ENCODE measurements around the gene DBT.
"Not testable (repeated sequence)": the region's sequence is repeated elsewhere in the genome, so short reads cannot be mapped to it uniquely, and the experiment has no call there.

Gene DBT

DNA sequence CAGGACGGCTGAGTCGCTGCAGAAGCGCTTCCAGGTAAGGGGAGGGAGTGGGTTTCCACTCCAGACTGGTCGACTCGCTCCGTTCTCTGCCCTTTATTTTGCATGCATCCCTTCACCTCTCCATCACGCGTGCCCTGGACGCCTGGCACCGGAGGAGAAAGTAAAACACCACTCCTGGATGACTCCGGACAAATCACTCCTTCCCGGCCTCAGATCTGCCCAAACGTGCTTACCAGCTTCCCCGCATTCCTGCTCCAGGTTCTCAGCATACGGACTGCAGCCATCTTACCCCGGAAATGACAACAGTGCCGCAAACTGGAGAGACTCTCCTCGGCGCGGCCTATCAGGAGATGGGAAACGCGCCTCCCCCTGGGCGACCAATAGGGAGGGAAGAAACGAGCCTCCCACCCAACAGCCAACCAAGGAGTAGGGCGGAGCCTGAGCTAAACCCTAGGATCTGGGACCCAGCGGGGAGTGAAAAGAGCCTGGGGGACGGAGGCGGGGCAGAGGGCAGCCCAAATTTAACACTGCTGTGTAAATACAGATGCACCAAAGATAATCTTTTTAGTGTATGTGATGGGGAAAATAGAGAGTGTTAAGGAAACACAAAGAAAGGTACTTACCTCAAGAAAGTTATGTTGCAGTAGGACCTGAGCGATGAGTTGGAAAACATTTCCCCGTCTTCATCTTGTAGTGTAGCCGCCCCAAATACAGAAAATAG, at the start of gene DBT:
Gene DBT, minus strand, starts transcription at position 298 of the 721 bp plus-strand sequence. Its CDS starts 14 bp downstream, at position 284.
- DNase-seq: peak; percentile 92

DNA sequence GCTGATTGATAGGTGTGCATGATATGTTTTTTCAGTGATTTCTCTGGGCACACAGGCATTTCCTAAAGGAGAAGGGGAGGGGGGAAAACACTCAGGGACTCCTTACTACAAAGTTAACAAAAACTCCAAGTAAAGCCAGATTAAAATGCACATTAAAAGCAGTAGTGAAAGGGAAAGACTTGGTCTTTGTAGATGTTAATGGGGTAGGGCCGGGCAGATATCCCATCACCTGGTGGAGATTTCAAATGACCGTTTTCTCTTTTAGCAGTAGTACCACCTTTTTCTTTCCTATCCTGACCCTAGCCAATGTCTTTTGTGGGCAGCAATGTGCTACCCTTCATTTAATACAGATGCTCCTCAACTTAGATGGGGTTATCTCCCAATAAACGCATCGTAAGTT, 48.9 kb upstream of the DBT start:
- no peak for DNase-seq

GRCh38 chr1:100296997-100297396, 47.4 kb upstream of the DBT start:
- DNase-seq: not testable (repeated sequence)

DNA sequence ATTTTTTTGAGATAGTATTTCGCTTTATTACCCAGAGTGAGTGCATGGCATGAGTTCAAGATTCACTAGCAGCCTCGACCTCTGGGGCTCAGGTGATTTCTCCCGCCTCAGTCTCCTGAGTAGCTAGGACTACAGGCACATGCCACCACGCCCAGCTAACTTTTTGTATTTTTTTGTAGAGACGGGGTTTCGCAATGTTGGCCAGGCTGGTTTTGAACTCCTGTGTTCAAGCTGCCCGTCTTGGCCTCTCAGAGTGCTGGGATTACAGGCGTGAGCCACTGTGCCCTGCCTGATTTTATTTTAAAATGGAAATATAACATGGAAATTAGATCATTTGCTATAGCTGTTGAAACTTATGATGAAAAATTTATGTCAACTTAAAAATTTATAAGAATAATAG, 46.5 kb upstream of the DBT start:
- DNase-seq: no peak

DNA sequence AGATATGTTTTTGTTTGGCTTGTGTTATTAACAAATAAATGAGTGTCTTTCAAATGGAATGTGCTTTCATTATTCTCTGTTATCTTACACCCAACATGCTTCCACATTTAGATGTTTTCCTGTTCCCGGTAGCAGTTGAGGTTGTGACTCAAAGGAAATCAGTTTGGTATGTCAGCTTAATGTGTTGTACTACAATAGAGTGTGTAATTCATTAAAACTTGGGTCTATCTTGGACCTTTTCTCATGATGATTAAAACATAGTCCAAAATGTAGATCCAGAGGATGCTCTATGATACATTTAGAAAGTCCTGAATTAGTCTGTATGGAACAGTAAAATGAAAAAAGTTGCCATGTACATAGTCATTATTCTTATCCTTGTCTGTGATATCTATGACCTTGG, 43.1 kb upstream of the DBT start:
- no peak for DNase-seq

GRCh38 chr1:100290291-100290690, 40.7 kb upstream of the DBT start:
- DNase-seq: no peak

- no peak for DNase-seq
Observed at GRCh38 chr1:100287162-100287561, 37.5 kb upstream of the DBT start.

GRCh38 chr1:100284591-100284990, 35.0 kb upstream of the DBT start:
- DNase-seq: no peak

DNA sequence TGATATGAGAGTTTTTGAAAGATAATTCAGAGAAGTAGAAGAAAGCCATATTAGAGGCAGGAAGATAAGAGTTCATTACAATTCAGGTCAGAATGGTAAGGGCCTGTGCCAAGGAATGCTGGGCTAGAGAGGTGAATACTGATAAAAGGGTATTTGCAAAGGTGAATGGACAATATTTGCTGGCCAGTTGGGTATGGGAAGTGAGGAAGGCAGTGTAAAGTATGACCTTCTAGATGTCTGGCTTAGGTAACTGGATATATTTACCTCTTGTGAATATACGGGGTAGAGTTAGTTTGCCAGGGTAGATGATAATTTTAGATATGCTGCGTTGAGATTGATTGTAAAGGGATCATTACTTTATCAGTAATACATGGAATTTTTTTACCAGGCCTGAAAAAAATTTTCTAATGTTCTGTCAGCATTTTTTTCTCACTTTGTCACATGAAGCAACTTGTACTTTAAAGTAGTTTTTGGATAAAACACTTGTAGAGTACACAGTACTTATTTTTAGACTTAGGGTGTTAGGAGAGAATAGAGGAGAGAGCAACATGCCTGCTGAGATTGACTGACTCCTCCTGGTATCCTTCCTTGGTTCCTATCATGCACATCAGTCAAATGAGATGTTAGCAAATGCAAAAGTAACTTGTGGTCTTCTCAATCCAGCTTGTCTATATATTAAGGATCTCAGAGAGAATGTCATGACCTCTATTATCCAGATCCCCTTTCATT, 30.5 kb upstream of the DBT start:
- DNase-seq: no peak

DNA sequence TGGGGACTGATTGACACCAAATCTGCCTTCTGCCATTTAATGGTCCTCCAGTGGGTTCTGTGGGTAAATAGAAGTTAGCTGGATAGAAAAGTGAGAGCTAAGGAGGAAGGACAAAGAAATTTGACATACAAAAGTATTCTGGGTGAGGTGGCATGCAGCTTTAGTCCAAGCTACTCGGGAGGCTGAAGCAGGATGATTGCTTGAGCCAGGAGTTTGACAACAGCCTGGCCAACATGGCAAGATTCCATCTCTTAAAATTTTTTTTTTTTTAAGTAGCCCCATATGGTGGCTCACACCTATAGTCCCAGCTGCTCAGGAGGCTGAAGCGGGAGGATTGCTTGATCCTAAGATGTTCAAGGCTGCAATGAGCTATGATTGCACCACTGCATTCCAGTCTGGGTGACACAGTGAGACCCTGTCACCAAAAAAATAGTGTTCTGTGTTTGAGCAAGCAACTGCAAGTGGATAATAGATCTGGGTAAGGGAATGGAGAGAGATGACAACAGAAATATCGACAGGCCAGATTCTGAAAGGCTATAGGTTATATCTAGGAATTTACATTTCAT, 29.8 kb upstream of the DBT start:
- DNase-seq: no peak

DNA sequence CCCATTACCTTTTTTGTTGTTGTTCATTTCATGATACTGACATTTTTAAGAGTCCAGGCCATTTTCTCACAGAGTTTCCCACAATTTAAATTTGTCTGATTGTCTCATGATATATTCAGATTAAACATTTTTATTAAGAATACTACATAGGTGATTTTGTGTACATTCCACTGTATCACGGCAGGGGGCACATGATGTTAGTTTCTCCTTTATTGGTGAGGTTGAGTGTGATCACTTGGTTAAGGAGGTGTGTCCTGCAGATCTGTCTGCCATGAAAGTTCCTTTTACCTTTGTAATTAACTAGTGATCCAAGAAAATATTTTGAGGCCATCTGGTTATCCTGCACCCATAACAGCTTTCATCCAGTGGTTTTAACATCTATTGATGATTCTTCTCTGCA, 28.2 kb upstream of the DBT start:
- DNase-seq: no peak

GRCh38 chr1:100268202-100268601, 18.6 kb upstream of the DBT start:
- DNase-seq: no peak

DNA sequence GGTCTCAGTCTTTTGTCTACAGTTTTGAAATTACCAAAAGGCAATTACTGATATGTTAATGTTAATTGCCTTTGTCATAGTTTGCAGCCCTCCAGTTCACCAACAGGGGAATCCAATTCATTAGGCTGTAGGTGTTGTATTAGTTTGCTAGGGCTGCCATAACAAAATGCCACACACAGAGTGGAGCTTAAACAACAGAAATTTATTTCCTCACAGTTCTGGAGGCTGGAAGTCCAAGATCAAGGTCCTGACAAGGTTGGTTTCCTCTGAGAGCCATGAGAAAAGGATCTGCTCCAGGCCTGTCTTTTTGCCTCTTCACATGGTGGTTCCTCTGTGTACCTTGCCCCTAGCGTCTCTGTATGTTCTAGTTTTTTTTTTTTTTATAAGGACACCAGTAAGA, 17.6 kb upstream of the DBT start:
- no peak for DNase-seq

- DNase-seq: no peak
Observed at GRCh38 chr1:100266741-100267140, 17.1 kb upstream of the DBT start.

- peak; percentile 97 for DNase-seq
Observed at GRCh38 chr1:100265931-100266740, 16.5 kb upstream of the DBT start, which contains the start of gene RTCA. Gene RTCA (plus strand): TSS chr1:100266216. CDS start chr1:100266376, 160 bp downstream.

DNA sequence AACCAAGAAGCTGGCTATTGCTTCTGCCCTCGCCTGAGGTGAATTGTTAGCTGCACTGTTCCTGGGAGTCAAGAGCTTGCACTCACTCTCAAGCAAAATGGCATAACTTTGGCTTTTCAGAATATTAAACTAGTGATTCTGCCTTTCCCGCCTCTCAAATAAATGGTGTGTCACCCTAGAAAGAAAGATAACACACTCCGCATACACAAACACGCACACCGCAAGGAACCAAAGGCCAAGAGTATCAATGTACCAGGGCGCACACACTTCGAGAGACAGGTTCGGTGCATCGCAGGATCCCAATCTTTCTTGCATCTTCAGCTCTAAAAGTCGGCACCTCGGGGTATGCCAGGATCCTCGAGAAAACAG, 15.9 kb upstream of the DBT start:
- peak; percentile 66 for DNase-seq

DNA sequence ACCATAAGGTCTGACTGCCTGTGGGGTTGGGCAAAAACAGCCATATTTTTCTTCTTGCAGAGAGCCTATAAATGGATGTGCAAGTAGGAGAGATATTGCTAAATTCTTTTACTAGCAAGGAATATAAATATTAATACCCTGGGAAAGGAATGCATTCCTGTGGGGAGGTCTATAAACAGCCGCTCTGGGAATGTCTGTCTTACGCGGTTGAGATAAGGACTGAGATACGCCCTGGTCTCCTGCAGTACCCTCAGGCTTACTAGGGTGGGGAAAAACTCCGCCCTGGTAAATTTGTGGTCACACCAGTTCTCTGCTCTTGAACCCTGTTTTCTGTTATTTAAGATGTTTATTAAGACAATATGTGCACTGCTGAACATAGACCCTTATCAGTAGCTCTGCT, 14.4 kb upstream of the DBT start:
- DNase-seq: not testable (repeated sequence)

GRCh38 chr1:100261686-100262085, 12.1 kb upstream of the DBT start:
- no peak for DNase-seq

DNA sequence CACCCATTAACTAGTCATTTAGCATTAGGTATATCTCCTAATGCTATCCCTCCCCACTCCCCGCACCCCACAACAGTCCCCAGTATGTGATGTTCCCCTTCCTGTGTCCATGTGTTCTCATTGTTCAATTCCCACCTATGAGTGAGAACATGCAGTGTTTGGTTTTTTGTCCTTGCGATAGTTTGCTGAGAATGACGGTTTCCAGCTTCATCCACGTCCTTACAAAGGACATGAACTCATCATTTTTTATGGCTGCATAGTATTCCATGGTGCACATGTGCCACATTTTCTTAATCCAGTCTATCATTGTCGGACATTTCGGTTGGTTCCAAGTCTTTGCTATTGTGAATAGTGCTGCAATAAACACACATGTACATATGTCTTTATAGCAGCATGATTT, 8.8 kb upstream of the DBT start:
- DNase-seq: not testable (repeated sequence)

GRCh38 chr1:100256273-100256672, 6.6 kb upstream of the DBT start:
- not testable (repeated sequence) for DNase-seq

DNA sequence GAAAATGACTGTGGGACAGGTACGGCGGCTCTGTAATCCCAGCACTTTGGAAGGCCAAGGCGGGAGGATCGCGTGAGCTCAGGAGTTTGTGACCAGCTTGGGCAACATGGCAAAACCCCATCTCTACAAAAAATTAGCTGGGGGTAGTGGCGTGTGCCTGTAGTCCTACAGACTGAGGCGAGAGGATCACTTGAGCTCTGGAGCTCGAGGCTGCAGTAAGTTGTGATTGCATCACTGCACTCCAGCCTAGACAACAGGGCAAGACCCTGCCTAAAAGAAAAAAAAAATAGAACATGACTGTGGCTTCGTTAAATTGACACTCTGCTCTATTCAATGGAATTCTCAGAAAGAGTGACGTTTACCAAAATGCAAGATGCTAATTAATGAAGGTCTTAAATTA, 3.9 kb upstream of the DBT start:
- no peak for DNase-seq

DNA sequence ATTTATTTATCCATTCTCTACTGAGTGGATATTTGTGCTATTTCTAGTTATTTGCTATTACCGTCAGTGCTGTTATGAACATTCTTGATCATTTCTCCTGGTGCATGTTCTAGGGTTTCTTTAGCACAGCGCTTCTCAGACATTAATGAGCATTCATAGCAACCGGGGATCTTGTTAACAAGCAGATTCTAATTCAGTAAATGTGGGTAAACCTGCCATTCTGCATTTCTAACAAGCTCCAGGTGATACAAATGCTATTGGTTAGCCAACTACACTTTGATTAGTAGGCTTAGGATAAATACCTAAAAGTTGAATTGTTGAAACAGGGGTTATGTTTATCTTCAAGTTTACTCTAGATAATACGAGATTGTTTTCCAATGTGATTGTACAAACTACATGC, 3.3 kb upstream of the DBT start:
- no peak for DNase-seq

- DNase-seq: no peak
Observed at GRCh38 chr1:100250807-100251206, 1.2 kb upstream of the DBT start.

Data from NCI-H2227 treated with DMSO at 0.1 percent for 48 hours (cell line).